GM12891 (cell line): ENCODE results near the gene AATK.
A peak's percentile ranks its signal among the peaks of the same experiment; 100 is the strongest.

Experiments
- DNase-seq: peaks from one replicate; pipeline ENCODE4 v3.0.0; 2011; ENCODE audit warnings: low spot score; ENCODE audit not compliant: insufficient read length
- FAIRE-seq: peaks from 2 replicates; lab custom pipeline; 2011; peaks lifted over from hg19 to GRCh38; lab: Jason Lieb, UNC
- PAX5 ChIP-seq: IDR thresholded peaks from 2 replicates; pipeline ENCODE4 v1.6.1; 2011; ENCODE audit warnings: low read length, moderate library complexity, mild to moderate bottlenecking; ENCODE audit not compliant: insufficient read depth, severe bottlenecking
- POLR2A ChIP-seq: IDR thresholded peaks from 2 replicates; pipeline ENCODE4 v1.6.1; 2011; ENCODE audit warnings: low read depth, low read length, control low read depth
- POLR2AphosphoS5 ChIP-seq: IDR thresholded peaks from 2 replicates; pipeline ENCODE4 v1.6.1; 2011; ENCODE audit warnings: low read depth, low read length, control low read depth
- POU2F2 ChIP-seq: IDR thresholded peaks from 2 replicates; pipeline ENCODE4 v1.6.1; 2011; ENCODE audit warnings: low read depth, mild to moderate bottlenecking, control low read depth, low read length, moderate library complexity
- SPI1 ChIP-seq: IDR thresholded peaks from 2 replicates; pipeline ENCODE4 v1.6.1; 2011; ENCODE audit warnings: low read depth, low read length, control low read depth
- TAF1 ChIP-seq: IDR thresholded peaks from 2 replicates; pipeline ENCODE4 v1.6.1; 2011; ENCODE audit warnings: low read depth, low read length, control low read depth

Gene AATK

DNA sequence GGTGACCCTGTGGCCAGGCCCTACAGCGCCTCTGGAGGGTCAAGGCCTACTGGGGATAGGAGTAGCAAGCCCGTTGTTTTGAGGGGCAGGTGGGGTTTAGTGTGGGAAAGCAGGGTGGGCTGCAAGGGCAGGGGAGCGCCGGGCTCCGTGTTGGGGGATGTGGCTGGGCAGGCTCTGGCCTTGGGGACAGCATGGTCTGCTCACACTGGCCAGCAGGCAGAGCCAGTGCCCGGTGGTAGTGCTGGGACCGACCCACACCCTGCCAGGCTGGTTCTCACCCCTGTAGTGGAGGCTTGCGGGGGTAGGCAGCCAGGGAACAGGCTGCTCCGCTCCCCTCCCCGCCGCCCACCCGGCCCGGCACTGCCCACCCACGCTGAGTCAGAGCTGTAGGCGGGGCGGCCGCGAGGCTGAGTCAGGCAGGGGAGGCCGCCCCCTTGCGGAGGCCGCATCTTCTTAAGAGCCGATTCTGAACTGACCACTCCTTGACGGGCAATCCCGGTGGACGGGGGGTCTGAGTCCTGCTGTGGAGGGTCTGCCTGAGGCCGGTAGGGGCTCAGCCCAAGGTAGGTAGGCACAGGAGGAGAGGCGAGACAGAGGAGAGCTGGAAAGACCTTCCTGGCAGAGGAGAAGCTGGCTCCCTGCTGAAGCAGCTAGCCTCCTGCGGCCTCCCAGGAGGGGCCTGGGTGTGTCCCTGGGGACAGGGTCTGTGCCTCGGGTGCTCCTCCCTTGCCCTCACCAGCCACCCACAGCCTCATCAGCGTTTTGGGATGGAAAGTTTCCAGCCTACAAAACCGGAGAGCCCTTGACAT lies 68.7 kb downstream of the AATK start:
- FAIRE-seq = peak; percentile 5
- no peak for DNase-seq
- TF ChIP-seq SPI1 (no peak), PAX5 (no peak), POLR2A (no peak), POLR2AphosphoS5 (no peak), TAF1 (no peak), POU2F2 (no peak)

- TF ChIP-seq POU2F2 = no peak
- no peak for TF ChIP-seq TAF1
- TF ChIP-seq PAX5 = no peak
- no peak for TF ChIP-seq SPI1
- TF ChIP-seq POLR2AphosphoS5 = no peak
- no peak for TF ChIP-seq POLR2A
- no peak for DNase-seq
- no peak for FAIRE-seq
Observed at GRCh38 chr17:81096741-81097133, 69.3 kb downstream of the AATK start.

DNA sequence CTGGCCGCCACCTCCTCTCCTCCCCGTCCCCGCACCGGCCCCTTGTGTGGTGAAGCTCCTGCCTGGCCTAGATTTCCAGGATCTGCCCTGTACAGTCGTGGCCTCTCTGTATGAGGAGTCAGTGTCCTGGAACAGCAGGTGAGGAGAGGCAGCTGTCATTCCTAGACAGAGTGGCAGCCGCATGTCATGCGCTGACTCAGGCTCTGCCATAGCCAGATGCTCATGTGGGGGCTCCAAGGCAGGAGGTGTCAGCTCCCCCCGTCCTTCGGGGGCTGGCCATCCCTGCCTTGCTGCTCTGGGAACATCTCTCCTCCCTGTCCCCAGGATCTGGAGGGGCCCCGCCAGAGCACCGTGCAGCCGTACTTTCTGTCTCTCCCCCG lies 70.6 kb downstream of the AATK start:
- DNase-seq = no peak

DNA sequence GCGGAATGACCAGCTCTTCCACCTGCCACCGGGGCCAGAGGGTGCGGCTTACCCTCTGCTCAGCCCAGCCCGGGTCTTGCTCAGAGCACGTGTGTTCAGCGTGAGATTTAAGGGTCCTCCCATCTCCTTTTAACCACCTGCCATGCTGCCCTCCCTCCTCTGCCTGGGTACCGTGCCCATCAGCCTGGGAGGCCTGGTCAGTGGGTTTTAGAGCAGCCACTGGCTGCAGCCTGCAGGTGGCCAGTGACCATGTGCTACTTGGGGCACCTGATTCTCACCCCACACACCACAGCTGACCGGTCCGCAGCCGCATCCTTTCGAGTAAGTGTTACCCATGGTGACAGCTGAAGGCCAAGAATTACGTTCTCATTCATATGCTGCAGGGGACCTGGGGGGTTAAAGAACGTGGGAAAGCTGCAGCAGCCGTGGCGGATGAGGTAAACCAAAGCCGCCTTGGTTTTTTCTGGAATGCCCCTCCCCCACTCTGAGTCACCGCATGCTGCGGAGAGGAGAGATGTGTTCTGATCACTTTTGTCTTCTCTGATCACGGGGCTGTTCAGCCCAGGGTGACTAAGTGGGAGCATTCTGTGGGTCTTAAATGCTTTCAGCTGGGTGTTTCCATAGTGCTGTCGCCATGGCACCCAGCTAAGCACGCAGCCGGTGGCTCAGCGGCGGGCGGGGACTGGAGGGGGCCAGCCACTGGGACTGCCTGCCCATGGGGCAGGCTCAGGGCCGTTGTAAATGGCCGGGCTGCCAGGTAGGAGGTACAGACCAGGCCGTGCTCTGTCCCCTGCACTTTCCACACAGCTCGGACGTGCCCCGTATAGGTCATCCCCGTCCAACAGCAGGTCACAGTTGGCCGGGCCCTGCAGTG lies 71.3 kb downstream of the AATK start:
- FAIRE-seq (no peak), DNase-seq (no peak)
- TF ChIP-seq POLR2A = no peak
- TF ChIP-seq POLR2AphosphoS5 = no peak
- TF ChIP-seq PAX5 = no peak
- TF ChIP-seq POU2F2 = no peak
- no peak for TF ChIP-seq TAF1
- TF ChIP-seq SPI1 = no peak

More for the DNA sequence above, 70.6 kb downstream of the AATK start:
- no peak for TF ChIP-seq SPI1
- no peak for TF ChIP-seq PAX5
- TF ChIP-seq POLR2AphosphoS5 = no peak
- TF ChIP-seq TAF1 = no peak
- TF ChIP-seq POLR2A = no peak
- no peak for TF ChIP-seq POU2F2
- no peak for FAIRE-seq

GRCh38 chr17:81093619-81094508 lies 72.2 kb downstream of the AATK start:
- no peak for FAIRE-seq
- no peak for TF ChIP-seq POLR2A
- TF ChIP-seq POU2F2 = no peak
- TF ChIP-seq PAX5 = no peak

DNA sequence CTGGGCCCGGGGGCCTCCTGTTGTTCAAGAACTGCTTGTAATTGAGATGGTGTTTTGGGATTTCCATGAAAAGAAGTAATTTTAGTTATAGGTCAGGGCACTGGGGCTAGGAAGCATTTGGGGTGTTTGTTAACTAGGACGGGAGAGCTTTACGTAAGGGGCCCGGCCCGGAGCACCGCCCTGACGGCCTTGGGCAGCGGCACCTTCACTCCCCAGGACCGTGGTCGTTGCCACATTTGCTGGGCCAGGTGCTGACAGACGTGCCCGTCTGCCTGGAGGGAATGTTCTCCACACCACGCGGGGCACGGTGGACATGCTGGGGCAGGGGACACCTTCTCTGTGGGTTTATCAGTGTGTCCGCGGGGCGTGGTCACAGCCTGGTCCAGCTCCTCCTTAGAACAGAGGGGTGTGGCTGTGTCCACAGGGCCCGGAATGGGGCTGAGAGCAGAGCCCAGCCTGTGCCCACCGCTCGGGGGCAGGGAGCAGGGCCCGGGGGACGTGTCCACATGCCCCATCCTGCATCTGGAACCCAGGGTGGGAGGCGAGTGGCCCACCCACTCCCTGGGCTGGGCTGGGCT lies 73.4 kb downstream of the AATK start:
- FAIRE-seq (no peak), DNase-seq (no peak)
- TF ChIP-seq POLR2AphosphoS5 (no peak), TAF1 (no peak), SPI1 (no peak), PAX5 (no peak), POU2F2 (no peak), POLR2A (no peak)

More at GRCh38 chr17:81093619-81094508, 72.2 kb downstream of the AATK start:
- DNase-seq = no peak

- no peak for DNase-seq
- no peak for FAIRE-seq
- TF ChIP-seq PAX5 = no peak
- TF ChIP-seq POLR2AphosphoS5 = no peak
- TF ChIP-seq TAF1 = no peak
- no peak for TF ChIP-seq POU2F2
- no peak for TF ChIP-seq SPI1
- no peak for TF ChIP-seq POLR2A
Observed at GRCh38 chr17:81091774-81092517, 74.1 kb downstream of the AATK start.

- FAIRE-seq (no peak), DNase-seq (no peak)
- TF ChIP-seq TAF1 (no peak), POLR2AphosphoS5 (no peak), PAX5 (no peak), POLR2A (no peak), POU2F2 (no peak), SPI1 (no peak)
Observed at GRCh38 chr17:81091154-81091553, 74.9 kb downstream of the AATK start.
